Uterus (tissue), 2 donors: ENCODE data around the gene OR14I1.

Experiments
- POLR2A ChIP-seq, 2 donors: fragments of 450-650 bp; IDR thresholded peaks; one replicate each; pipeline ENCODE4 v1.6.1; 2016; ENCODE audit warnings: antibody characterized with exemption in 2 of 2, mild to moderate bottlenecking in 1 of 2, moderate library complexity in 1 of 2
- TF ChIP-seq, protein P1 (sequence below), 4 experiments: fragments of 200-600 bp in 2 of 4; fragments of 450-650 bp in 2 of 4; sonication (generic) in 2 of 4; IDR thresholded peaks; one replicate each; pipeline ENCODE4 v1.5.1; 2016 to 2019; ENCODE audit warnings: antibody characterized with exemption in 4 of 4, mild to moderate bottlenecking in 2 of 4, moderate library complexity in 1 of 4

GRCh38 chr1:248703674-248704073 lies 1.1 kb upstream of the OR14I1 start:
- TF ChIP-seq, protein P1, sequence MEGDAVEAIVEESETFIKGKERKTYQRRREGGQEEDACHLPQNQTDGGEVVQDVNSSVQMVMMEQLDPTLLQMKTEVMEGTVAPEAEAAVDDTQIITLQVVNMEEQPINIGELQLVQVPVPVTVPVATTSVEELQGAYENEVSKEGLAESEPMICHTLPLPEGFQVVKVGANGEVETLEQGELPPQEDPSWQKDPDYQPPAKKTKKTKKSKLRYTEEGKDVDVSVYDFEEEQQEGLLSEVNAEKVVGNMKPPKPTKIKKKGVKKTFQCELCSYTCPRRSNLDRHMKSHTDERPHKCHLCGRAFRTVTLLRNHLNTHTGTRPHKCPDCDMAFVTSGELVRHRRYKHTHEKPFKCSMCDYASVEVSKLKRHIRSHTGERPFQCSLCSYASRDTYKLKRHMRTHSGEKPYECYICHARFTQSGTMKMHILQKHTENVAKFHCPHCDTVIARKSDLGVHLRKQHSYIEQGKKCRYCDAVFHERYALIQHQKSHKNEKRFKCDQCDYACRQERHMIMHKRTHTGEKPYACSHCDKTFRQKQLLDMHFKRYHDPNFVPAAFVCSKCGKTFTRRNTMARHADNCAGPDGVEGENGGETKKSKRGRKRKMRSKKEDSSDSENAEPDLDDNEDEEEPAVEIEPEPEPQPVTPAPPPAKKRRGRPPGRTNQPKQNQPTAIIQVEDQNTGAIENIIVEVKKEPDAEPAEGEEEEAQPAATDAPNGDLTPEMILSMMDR (IDR thresholded peaks at IDR 0.05), result no peak
- TF ChIP-seq POLR2A (IDR thresholded peaks at IDR 0.05), result no peak
